HEK293 (cell line): ENCODE data around the gene SKP2.
A peak's percentile ranks its signal among the peaks of the same experiment; 100 is the strongest.

Source experiments
- CTCF ChIA-PET: fragments of 350-600 bp; formaldehyde crosslinking; extraction: SDS; loops from one replicate; lab custom pipeline; 2021; ENCODE audit warnings: antibody characterized with exemption; lab: Yijun Ruan, JAX
- POLR2A ChIA-PET: fragments of 300-600 bp; formaldehyde crosslinking; extraction: SDS; loops from one replicate; lab custom pipeline; 2020; ENCODE audit warnings: antibody characterized with exemption, inconsistent platforms; lab: Yijun Ruan, JAX
- H3K27ac ChIP-seq: fragments of 200-500 bp; sonication (Bioruptor generic); 2 replicates; pipeline ENCODE4 v1.5.1; 2014; ENCODE audit warnings: low read depth, low read length, control low read depth, inconsistent platforms; ENCODE audit errors: extremely low read depth
- H3K36me3 ChIP-seq, 2 experiments: fragments of 200-500 bp in 1 of 2; sonication (Bioruptor generic) in 1 of 2; 1 replicate in 1 of 2; 2 replicates in 1 of 2; pipeline ENCODE4 v1.5.1; 2014 to 2017; ENCODE audit warnings: inconsistent platforms in 2 of 2, low read length in 2 of 2; ENCODE audit not compliant: control insufficient read depth in 2 of 2, insufficient read depth in 1 of 2
- H3K4me1 ChIP-seq: fragments of 200-500 bp; sonication (Bioruptor generic); 2 replicates; pipeline ENCODE4 v1.5.1; 2014; ENCODE audit warnings: mild to moderate bottlenecking, low read length, inconsistent platforms; ENCODE audit not compliant: control insufficient read depth, insufficient read depth
- H3K4me3 ChIP-seq: 2 replicates; pipeline ENCODE4 v1.5.1; 2011; ENCODE audit warnings: low read depth, mild to moderate bottlenecking, control low read depth, low read length, moderate library complexity
- H3K9me3 ChIP-seq: fragments of 200-500 bp; sonication (Bioruptor generic); 2 replicates; pipeline ENCODE4 v1.5.1; 2014; ENCODE audit warnings: low read depth, low read length, inconsistent platforms; ENCODE audit not compliant: control insufficient read depth, insufficient read depth
- PRDM1 ChIP-seq: fragments of 450-650 bp; formaldehyde crosslinking; IDR thresholded peaks from 2 replicates; pipeline ENCODE4; 2016; ENCODE audit warnings: missing biosample characterization, missing genetic modification characterization
- SP7 ChIP-seq: fragments of 450-650 bp; formaldehyde crosslinking; IDR thresholded peaks from 2 replicates; pipeline ENCODE4 v1.5.1; 2016; ENCODE audit warnings: missing biosample characterization, missing genetic modification characterization

SKP2 gene

DNA sequence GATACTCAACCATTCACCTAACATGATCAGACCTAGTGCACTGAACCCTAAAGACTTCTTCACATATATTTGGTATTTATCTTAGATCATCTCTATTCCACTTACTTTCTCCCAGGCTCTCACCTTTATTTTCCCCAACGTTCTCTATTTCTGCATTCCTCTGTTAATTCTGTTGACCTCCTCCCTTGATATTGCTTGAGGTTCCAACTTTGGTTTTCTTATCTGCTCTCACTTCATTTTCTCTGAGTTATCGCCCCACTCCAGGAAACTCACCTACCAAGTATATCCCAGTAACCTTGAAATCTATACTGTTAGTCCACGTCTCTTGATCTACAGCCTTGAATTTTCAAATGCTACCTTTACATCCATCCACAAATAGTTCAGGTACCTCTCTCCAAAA, 80.6 kb downstream of the SKP2 start:
- H3K4me3 ChIP-seq: no peak overlapping the region
- no peaks in the 10 kb centered on the region for H3K9me3 ChIP-seq
- peaks cover 4% of the 10 kb centered on the region for H3K4me1 ChIP-seq
- TF ChIP-seq SP7 (tag by site-specific recombination) (no peak), PRDM1 (tag by site-specific recombination) (peak; percentile 77)
- CTCF ChIA-PET: interaction anchor here (1.3 kb wide), 1 partner anchor 464 kb away, joined by 5 read pairs; no protein-coding TSS in a partner anchor
- POLR2A ChIA-PET: no interaction called here
- H3K27ac ChIP-seq: no peak overlapping the region
- no peaks in the 10 kb centered on the region for H3K36me3 ChIP-seq
